ENCODE measurements around the gene RABGAP1.

RABGAP1 gene

GRCh38 chr9:123065196-123065595 is 124.4 kb downstream of the RABGAP1 start:
- DNase-seq (ENCODE audit: low spot score): no peak
- no peak for TF ChIP-seq CTCF (IDR thresholded peaks at IDR 0.05; ENCODE audit: extremely low read depth, insufficient read depth, missing control alignments)
- in situ Hi-C loops (cut with MboI; ENCODE audit: low pct_unique_long_range_greater_than_20kb, low sequenced_read_pairs, unreplicated experiment): no loop called here

- no peak for DNase-seq (ENCODE audit: low spot score)
- TF ChIP-seq CTCF (IDR thresholded peaks at IDR 0.05; ENCODE audit: extremely low read depth, insufficient read depth, missing control alignments): no peak
- in situ Hi-C loops (cut with MboI; ENCODE audit: low pct_unique_long_range_greater_than_20kb, low sequenced_read_pairs, unreplicated experiment): no loop called here
Measured at GRCh38 chr9:123067136-123067535, 126.3 kb downstream of the RABGAP1 start.

- DNase-seq (ENCODE audit: low spot score): no peak
- in situ Hi-C loops (cut with MboI; ENCODE audit: low pct_unique_long_range_greater_than_20kb, low sequenced_read_pairs, unreplicated experiment): no loop called here
- TF ChIP-seq CTCF (IDR thresholded peaks at IDR 0.05; ENCODE audit: extremely low read depth, insufficient read depth, missing control alignments): no peak
Measured at GRCh38 chr9:123069010-123069481, 128.2 kb downstream of the RABGAP1 start.

GRCh38 chr9:123070198-123070597 is 129.4 kb downstream of the RABGAP1 start:
- no peak for TF ChIP-seq CTCF (IDR thresholded peaks at IDR 0.05; ENCODE audit: extremely low read depth, insufficient read depth, missing control alignments)
- in situ Hi-C loops (cut with MboI; ENCODE audit: low pct_unique_long_range_greater_than_20kb, low sequenced_read_pairs, unreplicated experiment): no loop called here
- no peak for DNase-seq (ENCODE audit: low spot score)

- no peak for DNase-seq (ENCODE audit: low spot score)
- TF ChIP-seq CTCF (IDR thresholded peaks at IDR 0.05; ENCODE audit: extremely low read depth, insufficient read depth, missing control alignments): no peak
- in situ Hi-C loops (cut with MboI; ENCODE audit: low pct_unique_long_range_greater_than_20kb, low sequenced_read_pairs, unreplicated experiment): no loop called here
Measured at GRCh38 chr9:123072407-123072995, 131.7 kb downstream of the RABGAP1 start.

GRCh38 chr9:123073441-123073840 is 132.6 kb downstream of the RABGAP1 start:
- in situ Hi-C loops (cut with MboI; ENCODE audit: low pct_unique_long_range_greater_than_20kb, low sequenced_read_pairs, unreplicated experiment): no loop called here

More at GRCh38 chr9:123073441-123073840, 132.6 kb downstream of the RABGAP1 start:
- DNase-seq (ENCODE audit: low spot score): no peak
- no peak for TF ChIP-seq CTCF (IDR thresholded peaks at IDR 0.05; ENCODE audit: extremely low read depth, insufficient read depth, missing control alignments)

All from GM13977 (cell line).